ENCODE data around the gene IRF9.

Gene IRF9

GRCh38 chr14:24194873-24195185, 33.8 kb downstream of the IRF9 start:
- no peak for ATAC-seq (ENCODE audit: insufficient read depth, low read depth)
- peaks cover 50% of the 10 kb centered on the region for H3K4me1 ChIP-seq (ENCODE audit: insufficient read depth, low read length)
- peak overlapping the region; percentile 57 to 68; a peak in 3 of 4 replicates for H3K4me3 ChIP-seq (ENCODE audit: low read depth in 1 of 2, low read length in 2 of 2)
- peak overlapping the region; percentile 96 for H2AFZ ChIP-seq (ENCODE audit: low read depth, low read length)
- peaks cover 29% of the 10 kb centered on the region for H3K36me3 ChIP-seq (ENCODE audit: insufficient read depth, low read length)
- H3K27me3 ChIP-seq (ENCODE audit: insufficient read depth, low read length, poor library complexity) = no peaks in the 10 kb centered on the region
- DNase-seq = no peak
- TF ChIP-seq EZH2 (IDR thresholded peaks at IDR 0.05; ENCODE audit: borderline replicate concordance, low read depth, low read length, severe bottlenecking) (no peak), CTCF (IDR thresholded peaks at IDR 0.05; ENCODE audit: borderline replicate concordance, extremely low read depth, low read length, poor library complexity, severe bottlenecking) (no peak)
- peak overlapping the region; percentile 92 for H3K27ac ChIP-seq (ENCODE audit: low read length)
- no peaks in the 10 kb centered on the region for H3K9me3 ChIP-seq (ENCODE audit: insufficient read depth, low read length, severe bottlenecking)
- peak overlapping the region; percentile 96 for H3K9ac ChIP-seq (ENCODE audit: low read depth, low read length)
- no peaks in the 10 kb centered on the region for H4K20me1 ChIP-seq (ENCODE audit: insufficient read depth, low read length)
- H3K4me2 ChIP-seq (ENCODE audit: insufficient read depth, low read length) = peak overlapping the region; percentile 69
- H3K79me2 ChIP-seq (ENCODE audit: insufficient read depth, low read length) = peaks cover 48% of the 10 kb centered on the region

GRCh38 chr14:24195186-24196070, 34.4 kb downstream of the IRF9 start, which contains the start of gene TM9SF1:
TSS of gene TM9SF1 (minus strand) at chr14:24195441. CDS start at chr14:24195019, 422 bp downstream.
- peak within 1 kb of the TSS; percentile 57 to 68 for H3K4me3 ChIP-seq (ENCODE audit: low read depth in 1 of 2, low read length in 2 of 2)
- peak within 1 kb of the TSS; percentile 96 for H2AFZ ChIP-seq (ENCODE audit: low read depth, low read length)
- ATAC-seq (ENCODE audit: insufficient read depth, low read depth) (peak; percentile 94), DNase-seq (peak; percentile 92)
- H4K20me1 ChIP-seq (ENCODE audit: insufficient read depth, low read length) = no peaks in the 10 kb centered on the region
- H3K4me2 ChIP-seq (ENCODE audit: insufficient read depth, low read length) = peak within 1 kb of the TSS; percentile 69
- peak within 1 kb of the TSS; percentile 96 for H3K9ac ChIP-seq (ENCODE audit: low read depth, low read length)
- H3K4me1 ChIP-seq (ENCODE audit: insufficient read depth, low read length) = peaks cover 44% of the 10 kb centered on the region
- TF ChIP-seq EZH2 (IDR thresholded peaks at IDR 0.05; ENCODE audit: borderline replicate concordance, low read depth, low read length, severe bottlenecking) = no peak
- TF ChIP-seq CTCF (IDR thresholded peaks at IDR 0.05; ENCODE audit: borderline replicate concordance, extremely low read depth, low read length, poor library complexity, severe bottlenecking) = no peak
- no peaks in the 10 kb centered on the region for H3K9me3 ChIP-seq (ENCODE audit: insufficient read depth, low read length, severe bottlenecking)
- no peaks in the 10 kb centered on the region for H3K27me3 ChIP-seq (ENCODE audit: insufficient read depth, low read length, poor library complexity)
- peak within 1 kb of the TSS; percentile 92 for H3K27ac ChIP-seq (ENCODE audit: low read length)
- H3K79me2 ChIP-seq (ENCODE audit: insufficient read depth, low read length) = peaks cover 48% of the 10 kb centered on the region
- H3K36me3 ChIP-seq (ENCODE audit: insufficient read depth, low read length) = peaks cover 28% of the 10 kb centered on the region

- H3K27me3 ChIP-seq (ENCODE audit: insufficient read depth, low read length, poor library complexity) = no peaks in the 10 kb centered on the region
- H3K9ac ChIP-seq (ENCODE audit: low read depth, low read length) = peak overlapping the region; percentile 96
- H4K20me1 ChIP-seq (ENCODE audit: insufficient read depth, low read length) = no peaks in the 10 kb centered on the region
- H3K36me3 ChIP-seq (ENCODE audit: insufficient read depth, low read length) = peaks cover 33% of the 10 kb centered on the region
- no peak for TF ChIP-seq CTCF (IDR thresholded peaks at IDR 0.05; ENCODE audit: borderline replicate concordance, extremely low read depth, low read length, poor library complexity, severe bottlenecking)
- TF ChIP-seq EZH2 (IDR thresholded peaks at IDR 0.05; ENCODE audit: borderline replicate concordance, low read depth, low read length, severe bottlenecking) = no peak
- ATAC-seq (ENCODE audit: insufficient read depth, low read depth) (0 out of 3 replicates have a peak, but pooled peaks have one; percentile 1), DNase-seq (no peak)
- peaks cover 48% of the 10 kb centered on the region for H3K79me2 ChIP-seq (ENCODE audit: insufficient read depth, low read length)
- peaks cover 42% of the 10 kb centered on the region for H3K4me1 ChIP-seq (ENCODE audit: insufficient read depth, low read length)
- H3K9me3 ChIP-seq (ENCODE audit: insufficient read depth, low read length, severe bottlenecking) = no peaks in the 10 kb centered on the region
- H3K27ac ChIP-seq (ENCODE audit: low read length) = peak overlapping the region; percentile 92
- peak overlapping the region; percentile 57 to 68 for H3K4me3 ChIP-seq (ENCODE audit: low read depth in 1 of 2, low read length in 2 of 2)
- H3K4me2 ChIP-seq (ENCODE audit: insufficient read depth, low read length) = peak overlapping the region; percentile 69
- H2AFZ ChIP-seq (ENCODE audit: low read depth, low read length) = peak overlapping the region; percentile 96
Measured at GRCh38 chr14:24196071-24197055, 35.3 kb downstream of the IRF9 start.
